Psoas muscle (tissue), 8 donors: Measurements from ENCODE around the gene LMF1. TPM values are rescaled to one million over a fixed set of nuclear protein-coding genes. Genes with fewer than 3 reads are reported as not detected.

Experiments used
- ATAC-seq, 4 donors: fragments of 200-7000 bp; cut with Tn5 transposase; one replicate each; pipeline ENCODE4 v1.9.1; 2020; ENCODE audit warnings: moderate library complexity in 3 of 4, mild to moderate bottlenecking in 2 of 4
- DNase-seq, 2 donors: peaks; one replicate each; pipeline ENCODE4 v3.0.0-alpha.2; 2020
- H3K27ac ChIP-seq: fragments of 200-600 bp; one replicate; pipeline ENCODE4 v1.8.0; 2022
- H3K27me3 ChIP-seq, 3 donors: fragments of 200-600 bp in 1 of 3; one replicate each; pipeline versions ENCODE4 v1.6.1 to v1.8.0; 2013 to 2022; ENCODE audit warnings: low read length in 2 of 3, mild to moderate bottlenecking in 2 of 3, moderate library complexity in 1 of 3; ENCODE audit not compliant: insufficient read depth in 3 of 3
- H3K36me3 ChIP-seq, 2 donors: fragments of 200-600 bp in 1 of 2; one replicate each; pipeline versions ENCODE4 v1.6.1 to v1.8.0; 2013 to 2022; ENCODE audit warnings: low read depth in 1 of 2, mild to moderate bottlenecking in 1 of 2, moderate library complexity in 1 of 2; ENCODE audit not compliant: insufficient read depth in 1 of 2
- H3K4me1 ChIP-seq: fragments of 200-600 bp; one replicate; pipeline ENCODE4 v1.8.0; 2022
- H3K4me3 ChIP-seq: fragments of 200-600 bp; one replicate; pipeline ENCODE4 v1.8.0; 2022; ENCODE audit warnings: mild to moderate bottlenecking
- H3K9me3 ChIP-seq: fragments of 200-600 bp; one replicate; pipeline ENCODE4 v1.8.0; 2022
- CTCF ChIP-seq: fragments of 200-600 bp; IDR thresholded peaks from one replicate; pipeline ENCODE4 v1.8.0; 2022; ENCODE audit warnings: antibody characterized with exemption
- WGBS, 3 donors: extraction: QIAGEN DNeasy Blood & Tissue Kit; methylation state at CpG; one replicate each; pipeline versions ENCODE4 v1.1.6 to v1.1.7; 2013; 5-methylcytosine and 5-hydroxymethylcytosine counted together
- intact Hi-C, 2 donors: fragments of 100-400 bp; cut with DNase I; formaldehyde crosslinking; loops; one replicate each; pipeline versions ENCODE4 v1.11.0 to v1.14.2; 2022
- polyA plus RNA-seq, 3 donors: library from polyadenylated mRNA; stranded (reverse); fragments of 200-250 nt; gene quantifications; one replicate each; pipeline ENCODE4 v1.2.3, GENCODE V29; 2013
- total RNA-seq, 4 donors: library from RNA; stranded (reverse); fragmentation: NEBNext Ultra II Directional in 2 of 4; extraction: Animal tissue kit (Norgen Biotek cat#: 25700) in 2 of 4; gene quantifications; one replicate each; pipeline versions ENCODE4 v1.2.1 to v1.2.4, GENCODE V29; 2021 to 2023
- donor health status: healthy with polysubstance abuse.
- donor health status: DM: no; HTN: no; CAD: no; lungs with moderate emphysema.
- donor health status: Bipolar disorder and iron deficiency.
- donor health status: healthy.
- donor health status: DM: yes; HTN: yes; CAD: no.
- donor health status: DM: no; HTN: no; CAD: no.
- donor health status: DM: no; HTN: no; CAD: no.
- donor health status: DM: yes; HTN: yes; CAD: no.

The LMF1 gene
- total and polyA plus RNA-seq, 7 donors = 1.9 to 9.0 (median 4.0) TPM

- ATAC-seq = peak in 2 of 4 donors; percentile 56 to 64
- no peak for DNase-seq
- TF ChIP-seq CTCF = no peak
- peaks cover 7% of the 10 kb centered on the region for H3K4me1 ChIP-seq
- intact Hi-C loops = loop anchor here in 1 of 2 donors (10.0 kb wide), 1 partner anchor 60 kb away; no protein-coding TSS in a partner anchor
- H3K27me3 ChIP-seq = no peaks in the 10 kb centered on the region
- WGBS, 3 donors = 47 to 65% (median 56%) methylated on average over 27 of the region's 27 CpGs
- peak overlapping the region; percentile 18 for H3K4me3 ChIP-seq
- H3K27ac ChIP-seq = no peak overlapping the region
- no peaks in the 10 kb centered on the region for H3K9me3 ChIP-seq
- H3K36me3 ChIP-seq = peaks cover 0 to 22% of the 10 kb centered on the region in 2 donors
These were observed 6.3 kb downstream of the LMF1 start for GRCh38 chr16:964356-965035.

- Histone ChIP-seq H3K36me3 (peaks cover 0 to 22% of the 10 kb centered on the region in 2 donors), H3K4me1 (peaks cover under 1% of the 10 kb centered on the region), H3K27me3 (no peaks in the 10 kb centered on the region), H3K9me3 (no peaks in the 10 kb centered on the region), H3K4me3 (no peak overlapping the region), H3K27ac (no peak overlapping the region)
- WGBS, 3 donors = 54 to 59% (median 59%) methylated on average over 17 of the region's 17 CpGs
- intact Hi-C loops = loop anchor here in 1 of 2 donors (10.0 kb wide), 1 partner anchor 61 kb away; no protein-coding TSS in a partner anchor
- DNase-seq = no peak
- peak in 2 of 4 donors; percentile 16 to 34 for ATAC-seq
- no peak for TF ChIP-seq CTCF
These were observed 6.9 kb downstream of the LMF1 start for GRCh38 chr16:963913-964312.

- ATAC-seq (peak in 1 of 4 donors; percentile 15), DNase-seq (no peak)
- no peak overlapping the region for H3K4me3 ChIP-seq
These were observed 7.6 kb downstream of the LMF1 start for GRCh38 chr16:962901-963814.

GRCh38 chr16:962366-962765 lies 8.4 kb downstream of the LMF1 start:
- ATAC-seq (no peak), DNase-seq (no peak)
- WGBS, 3 donors = 89 to 95% (median 91%) methylated on average over 22 of the region's 22 CpGs
- no peaks in the 10 kb centered on the region for H3K27me3 ChIP-seq
- intact Hi-C loops = loop anchor here in 1 of 2 donors (10.0 kb wide), 1 partner anchor 62 kb away; no protein-coding TSS in a partner anchor
- no peaks in the 10 kb centered on the region for H3K4me1 ChIP-seq
- no peak for TF ChIP-seq CTCF
- peaks cover 0 to 9% of the 10 kb centered on the region in 2 donors for H3K36me3 ChIP-seq
- H3K4me3 ChIP-seq = no peak overlapping the region
- H3K9me3 ChIP-seq = no peaks in the 10 kb centered on the region
- H3K27ac ChIP-seq = no peak overlapping the region

More at GRCh38 chr16:962901-963814, 7.6 kb downstream of the LMF1 start:
- H3K4me1 ChIP-seq = no peaks in the 10 kb centered on the region
- intact Hi-C loops = loop anchor here in 1 of 2 donors (10.0 kb wide), 1 partner anchor 62 kb away; no protein-coding TSS in a partner anchor
- no peak for TF ChIP-seq CTCF
- peaks cover 0 to 16% of the 10 kb centered on the region in 2 donors for H3K36me3 ChIP-seq
- no peaks in the 10 kb centered on the region for H3K27me3 ChIP-seq
- WGBS, 3 donors = 86 to 90% (median 89%) methylated on average over 23 of the region's 23 CpGs
- no peaks in the 10 kb centered on the region for H3K9me3 ChIP-seq
- no peak overlapping the region for H3K27ac ChIP-seq
